Liver (tissue), 9 donors: ENCODE data around the gene CNTN5. TPM values are rescaled to one million over a fixed set of nuclear protein-coding genes. Genes with fewer than 3 reads are reported as not detected.

Experiments
- DNase-seq: peaks from one replicate; pipeline ENCODE4 v3.0.0-alpha.2; 2017; ENCODE audit warnings: low spot score
- H3K27ac ChIP-seq, 2 donors: one replicate each; pipeline ENCODE4 v1.7.0; 2013; ENCODE audit warnings: inconsistent platforms in 2 of 2, low read length in 2 of 2, control low read depth in 1 of 2, low read depth in 1 of 2, mild to moderate bottlenecking in 1 of 2
- H3K27me3 ChIP-seq, 4 donors: one replicate each; pipeline versions ENCODE4 v1.6.1 to v1.7.0; 2013; ENCODE audit warnings: low read length in 3 of 4, inconsistent platforms in 1 of 4, mild to moderate bottlenecking in 1 of 4, moderate library complexity in 1 of 4; ENCODE audit not compliant: control insufficient read depth in 4 of 4, insufficient read depth in 4 of 4
- H3K36me3 ChIP-seq, 4 donors: one replicate each; pipeline versions ENCODE4 v1.6.1 to v1.7.0; 2013; ENCODE audit warnings: low read length in 3 of 4, mild to moderate bottlenecking in 3 of 4, low read depth in 1 of 4, moderate library complexity in 1 of 4; ENCODE audit not compliant: control insufficient read depth in 4 of 4, insufficient read depth in 3 of 4
- H3K4me1 ChIP-seq, 4 donors: one replicate each; pipeline versions ENCODE4 v1.6.1 to v1.7.0; 2013; ENCODE audit warnings: low read length in 3 of 4, mild to moderate bottlenecking in 3 of 4, moderate library complexity in 1 of 4; ENCODE audit not compliant: control insufficient read depth in 4 of 4, insufficient read depth in 4 of 4
- H3K4me3 ChIP-seq, 3 donors: one replicate each; pipeline versions ENCODE4 v1.6.1 to v1.7.0; 2013; ENCODE audit warnings: low read length in 3 of 3, control low read depth in 1 of 3, low read depth in 1 of 3, mild to moderate bottlenecking in 1 of 3
- H3K9ac ChIP-seq, 2 donors: one replicate each; pipeline ENCODE4 v1.7.0; 2013; ENCODE audit warnings: low read length in 2 of 2, mild to moderate bottlenecking in 2 of 2, moderate library complexity in 2 of 2, control low read depth in 1 of 2, low read depth in 1 of 2
- H3K9me3 ChIP-seq, 4 donors: one replicate each; pipeline versions ENCODE4 v1.6.1 to v1.7.0; 2013; ENCODE audit warnings: low read length in 3 of 4; ENCODE audit not compliant: control insufficient read depth in 4 of 4
- ATF3 ChIP-seq: IDR thresholded peaks from 2 replicates; pipeline ENCODE4 v1.6.1; 2016; ENCODE audit warnings: antibody characterized with exemption
- CTCF ChIP-seq: fragments of 150-350 bp; IDR thresholded peaks from 2 replicates; pipeline ENCODE4 v1.5.1; 2017; ENCODE audit warnings: improper control_type of control experiment, low read depth, low read length; ENCODE audit not compliant: missing input control
- EGR1 ChIP-seq, 2 donors: IDR thresholded peaks; 2 replicates each; pipeline ENCODE4 v1.6.1; 2016 to 2018; ENCODE audit warnings: antibody characterized with exemption in 2 of 2, low read depth in 2 of 2
- FOXA2 ChIP-seq: IDR thresholded peaks from 2 replicates; pipeline ENCODE4 v1.6.1; 2016; ENCODE audit warnings: antibody characterized with exemption
- GABPA ChIP-seq, 2 donors: IDR thresholded peaks in 1 of 2; conservative IDR thresholded peaks in 1 of 2; 2 replicates each; pipeline ENCODE4 v1.6.1; 2016; ENCODE audit warnings: antibody characterized with exemption in 2 of 2, mild to moderate bottlenecking in 1 of 2, moderate library complexity in 1 of 2
- HNF4A ChIP-seq, 2 donors: conservative IDR thresholded peaks; 2 replicates each; pipeline ENCODE4 v1.6.1; 2016; ENCODE audit warnings: antibody characterized with exemption in 2 of 2, mild to moderate bottlenecking in 2 of 2
- HNF4G ChIP-seq: IDR thresholded peaks from 2 replicates; pipeline ENCODE4 v1.6.1; 2016; ENCODE audit warnings: antibody characterized with exemption
- JUND ChIP-seq, 2 donors: IDR thresholded peaks; 2 replicates each; pipeline ENCODE4 v1.6.1; 2016; ENCODE audit warnings: antibody characterized with exemption in 2 of 2
- MAX ChIP-seq: IDR thresholded peaks from 2 replicates; pipeline ENCODE4 v1.6.1; 2016; ENCODE audit warnings: antibody characterized with exemption
- NR2F2 ChIP-seq: IDR thresholded peaks from 2 replicates; pipeline ENCODE4 v1.6.1; 2016; ENCODE audit warnings: antibody characterized with exemption
- RAD21 ChIP-seq, 2 donors: IDR thresholded peaks; 2 replicates each; pipeline ENCODE4 v1.6.1; 2016; ENCODE audit warnings: antibody characterized with exemption in 2 of 2, mild to moderate bottlenecking in 2 of 2
- RXRA ChIP-seq, 2 donors: IDR thresholded peaks; 2 replicates each; pipeline ENCODE4 v1.6.1; 2017 to 2018; ENCODE audit warnings: antibody characterized with exemption in 2 of 2, mild to moderate bottlenecking in 1 of 2
- SP1 ChIP-seq: IDR thresholded peaks from 2 replicates; pipeline ENCODE4 v1.6.1; 2018; ENCODE audit warnings: antibody characterized with exemption, mild to moderate bottlenecking
- TAF1 ChIP-seq: conservative IDR thresholded peaks from 2 replicates; pipeline ENCODE4 v1.6.1; 2016; ENCODE audit warnings: antibody characterized with exemption, mild to moderate bottlenecking
- YY1 ChIP-seq: IDR thresholded peaks from 2 replicates; pipeline ENCODE4 v1.6.1; 2016; ENCODE audit warnings: antibody characterized with exemption, mild to moderate bottlenecking
- WGBS: extraction: QIAGEN DNeasy Blood & Tissue Kit; methylation state at CpG from one replicate; pipeline ENCODE4 v1.1.7; 2013; 5-methylcytosine and 5-hydroxymethylcytosine counted together
- polyA plus RNA-seq, 2 donors: library from polyadenylated mRNA; stranded (reverse) in 1 of 2; unstranded in 1 of 2; fragments of 200-250 nt in 1 of 2; fragments of >200 nt in 1 of 2; fragmentation: Nextera tagmentation in 1 of 2; extraction: Ambion mirVana in 1 of 2; gene quantifications; one replicate each; pipeline versions ENCODE4 v1.2.1 to v1.2.3, GENCODE V29; 2013 to 2015
- total RNA-seq, 2 donors: library from RNA; depleted of rRNA; stranded (reverse); fragments of >200 nt; gene quantifications; one replicate each; pipeline ENCODE4 v1.2.3, GENCODE V29; 2014
- TF ChIP-seq, protein P1 (sequence below): IDR thresholded peaks from 2 replicates; pipeline ENCODE4 v1.6.1; 2016; ENCODE audit warnings: antibody characterized with exemption
- TF ChIP-seq, protein P2 (sequence below): IDR thresholded peaks from 2 replicates; pipeline ENCODE4 v1.6.1; 2016; ENCODE audit warnings: antibody characterized with exemption, mild to moderate bottlenecking
- donor health status: healthy.
- donor health status: healthy.
- donor health status: healthy.
- donor health status: healthy.
- donor health status: healthy.

The CNTN5 gene
- total and polyA plus RNA-seq, 4 donors: 0.01 to 0.08 (median 0.04) TPM

DNA sequence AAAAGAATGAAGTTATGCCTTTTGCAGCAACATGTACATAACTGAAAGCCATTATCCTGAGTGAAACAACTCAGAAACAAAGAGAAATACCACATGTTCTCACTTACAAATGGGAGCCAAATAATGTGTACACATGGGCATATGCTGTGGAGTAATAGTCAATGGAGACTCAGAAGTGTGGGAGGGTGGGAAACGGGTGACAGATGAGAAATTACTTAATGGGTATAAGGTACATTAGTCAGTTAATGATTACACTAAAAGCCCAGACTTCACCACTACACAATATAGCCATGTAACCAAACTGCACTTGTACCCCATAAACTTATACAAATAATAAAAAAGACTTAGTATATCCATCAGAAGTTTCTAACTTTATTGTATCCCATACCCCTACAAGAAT, 992.3 kb downstream of the CNTN5 start:
- Histone ChIP-seq H3K4me3 (no peak overlapping the region), H3K36me3 (no peaks in the 10 kb centered on the region), H3K4me1 (no peaks in the 10 kb centered on the region), H3K9me3 (no peaks in the 10 kb centered on the region), H3K27ac (no peak overlapping the region), H3K27me3 (no peaks in the 10 kb centered on the region), H3K9ac (no peak overlapping the region)
- no peak for TF ChIP-seq MAX
- no peak for TF ChIP-seq CTCF
- TF ChIP-seq, protein P1, sequence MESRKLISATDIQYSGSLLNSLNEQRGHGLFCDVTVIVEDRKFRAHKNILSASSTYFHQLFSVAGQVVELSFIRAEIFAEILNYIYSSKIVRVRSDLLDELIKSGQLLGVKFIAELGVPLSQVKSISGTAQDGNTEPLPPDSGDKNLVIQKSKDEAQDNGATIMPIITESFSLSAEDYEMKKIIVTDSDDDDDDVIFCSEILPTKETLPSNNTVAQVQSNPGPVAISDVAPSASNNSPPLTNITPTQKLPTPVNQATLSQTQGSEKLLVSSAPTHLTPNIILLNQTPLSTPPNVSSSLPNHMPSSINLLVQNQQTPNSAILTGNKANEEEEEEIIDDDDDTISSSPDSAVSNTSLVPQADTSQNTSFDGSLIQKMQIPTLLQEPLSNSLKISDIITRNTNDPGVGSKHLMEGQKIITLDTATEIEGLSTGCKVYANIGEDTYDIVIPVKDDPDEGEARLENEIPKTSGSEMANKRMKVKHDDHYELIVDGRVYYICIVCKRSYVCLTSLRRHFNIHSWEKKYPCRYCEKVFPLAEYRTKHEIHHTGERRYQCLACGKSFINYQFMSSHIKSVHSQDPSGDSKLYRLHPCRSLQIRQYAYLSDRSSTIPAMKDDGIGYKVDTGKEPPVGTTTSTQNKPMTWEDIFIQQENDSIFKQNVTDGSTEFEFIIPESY: no peak
- no peak for TF ChIP-seq YY1
- no peak for TF ChIP-seq FOXA2
- no peak for TF ChIP-seq RXRA (IDR thresholded peaks at IDR 0.05)
- TF ChIP-seq HNF4G: no peak
- TF ChIP-seq ATF3: no peak
- TF ChIP-seq RAD21 (IDR thresholded peaks at IDR 0.05): no peak
- TF ChIP-seq SP1: no peak
- TF ChIP-seq TAF1: no peak
- TF ChIP-seq HNF4A (conservative IDR thresholded peaks at IDR 0.05): no peak
- TF ChIP-seq, protein P2, sequence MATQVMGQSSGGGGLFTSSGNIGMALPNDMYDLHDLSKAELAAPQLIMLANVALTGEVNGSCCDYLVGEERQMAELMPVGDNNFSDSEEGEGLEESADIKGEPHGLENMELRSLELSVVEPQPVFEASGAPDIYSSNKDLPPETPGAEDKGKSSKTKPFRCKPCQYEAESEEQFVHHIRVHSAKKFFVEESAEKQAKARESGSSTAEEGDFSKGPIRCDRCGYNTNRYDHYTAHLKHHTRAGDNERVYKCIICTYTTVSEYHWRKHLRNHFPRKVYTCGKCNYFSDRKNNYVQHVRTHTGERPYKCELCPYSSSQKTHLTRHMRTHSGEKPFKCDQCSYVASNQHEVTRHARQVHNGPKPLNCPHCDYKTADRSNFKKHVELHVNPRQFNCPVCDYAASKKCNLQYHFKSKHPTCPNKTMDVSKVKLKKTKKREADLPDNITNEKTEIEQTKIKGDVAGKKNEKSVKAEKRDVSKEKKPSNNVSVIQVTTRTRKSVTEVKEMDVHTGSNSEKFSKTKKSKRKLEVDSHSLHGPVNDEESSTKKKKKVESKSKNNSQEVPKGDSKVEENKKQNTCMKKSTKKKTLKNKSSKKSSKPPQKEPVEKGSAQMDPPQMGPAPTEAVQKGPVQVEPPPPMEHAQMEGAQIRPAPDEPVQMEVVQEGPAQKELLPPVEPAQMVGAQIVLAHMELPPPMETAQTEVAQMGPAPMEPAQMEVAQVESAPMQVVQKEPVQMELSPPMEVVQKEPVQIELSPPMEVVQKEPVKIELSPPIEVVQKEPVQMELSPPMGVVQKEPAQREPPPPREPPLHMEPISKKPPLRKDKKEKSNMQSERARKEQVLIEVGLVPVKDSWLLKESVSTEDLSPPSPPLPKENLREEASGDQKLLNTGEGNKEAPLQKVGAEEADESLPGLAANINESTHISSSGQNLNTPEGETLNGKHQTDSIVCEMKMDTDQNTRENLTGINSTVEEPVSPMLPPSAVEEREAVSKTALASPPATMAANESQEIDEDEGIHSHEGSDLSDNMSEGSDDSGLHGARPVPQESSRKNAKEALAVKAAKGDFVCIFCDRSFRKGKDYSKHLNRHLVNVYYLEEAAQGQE: no peak
- TF ChIP-seq GABPA (IDR thresholded peaks at IDR 0.05 in 1 of 2, conservative IDR thresholded peaks at IDR 0.05 in 1 of 2): no peak
- no peak for TF ChIP-seq JUND (IDR thresholded peaks at IDR 0.05)
- TF ChIP-seq EGR1 (IDR thresholded peaks at IDR 0.05; ENCODE audit: low read depth in 2 of 2): no peak
- DNase-seq: no peak
- 46% methylated on average over 1 of the region's 1 CpG for WGBS

- H3K4me3 ChIP-seq: no peak overlapping the region
- no peak for DNase-seq
- no peak overlapping the region for H3K9ac ChIP-seq
- WGBS: 89% methylated on average over 1 of the region's 1 CpG
- H3K27ac ChIP-seq: no peak overlapping the region
- no peaks in the 10 kb centered on the region for H3K4me1 ChIP-seq
- no peaks in the 10 kb centered on the region for H3K9me3 ChIP-seq
- H3K27me3 ChIP-seq: no peaks in the 10 kb centered on the region
- no peaks in the 10 kb centered on the region for H3K36me3 ChIP-seq
- TF ChIP-seq HNF4G: no peak
- no peak for TF ChIP-seq NR2F2
- no peak for TF ChIP-seq HNF4A (conservative IDR thresholded peaks at IDR 0.05)
- no peak for TF ChIP-seq GABPA (IDR thresholded peaks at IDR 0.05 in 1 of 2, conservative IDR thresholded peaks at IDR 0.05 in 1 of 2)
- TF ChIP-seq, protein P2: no peak
- no peak for TF ChIP-seq RAD21 (IDR thresholded peaks at IDR 0.05)
- no peak for TF ChIP-seq CTCF
Measured at GRCh38 chr11:100031973-100032372, 1011.2 kb downstream of the CNTN5 start.
